Activated CD4-positive, alpha-beta T cell treated with anti-CD3 and anti-CD28 coated beads, Interleukin-2, amount 10 ng/mL, durations not matched to agents 7 days and 5 days (primary cell): ENCODE data around the gene MACROD2. TPM values are rescaled to one million over a fixed set of nuclear protein-coding genes. Genes with fewer than 3 reads are reported as not detected.
"Not testable (repeated sequence)": the region's sequence is repeated elsewhere in the genome, so short reads cannot be mapped to it uniquely, and the experiment has no call there.

Source experiments
- CTCF ChIA-PET: fragments of 350-600 bp; sonication (Branson Sonifier 250); formaldehyde crosslinking; loops from one replicate; lab custom pipeline; 2021; ENCODE audit warnings: antibody characterized with exemption; lab: Charles Lee
- POLR2A ChIA-PET: fragments of 350-600 bp; sonication (Branson Sonifier 250); formaldehyde crosslinking; loops from one replicate; lab custom pipeline; 2021; ENCODE audit warnings: antibody characterized with exemption; lab: Charles Lee
- DNase-seq: peaks from one replicate; pipeline ENCODE4 v3.0.0-alpha.2; 2020
- H3K27ac Mint-ChIP-seq: one replicate; pipeline ENCODE4 v1.8.0; 2021; ENCODE audit warnings: mild to moderate bottlenecking, moderate library complexity, mixed read lengths
- H3K27me3 Mint-ChIP-seq: one replicate; pipeline ENCODE4 v1.8.0; 2021; ENCODE audit warnings: mixed read lengths
- H3K36me3 Mint-ChIP-seq: one replicate; pipeline ENCODE4 v1.8.0; 2021; ENCODE audit warnings: low read depth, mixed read lengths
- H3K4me1 Mint-ChIP-seq: one replicate; pipeline ENCODE4 v1.8.0; 2021; ENCODE audit warnings: mixed read lengths
- H3K4me3 Mint-ChIP-seq: one replicate; pipeline ENCODE4 v1.8.0; 2021; ENCODE audit warnings: mild to moderate bottlenecking, moderate library complexity, mixed read lengths
- H3K9me3 Mint-ChIP-seq: one replicate; pipeline ENCODE4 v1.8.0; 2021; ENCODE audit warnings: mixed read lengths
- total RNA-seq, 2 experiments: library from RNA; stranded (reverse); gene quantifications; one replicate each; pipeline ENCODE4 v1.2.3, GENCODE V29; 2021

The MACROD2 gene
- total RNA-seq, 2 experiments from 2014 or later: not detected

DNA sequence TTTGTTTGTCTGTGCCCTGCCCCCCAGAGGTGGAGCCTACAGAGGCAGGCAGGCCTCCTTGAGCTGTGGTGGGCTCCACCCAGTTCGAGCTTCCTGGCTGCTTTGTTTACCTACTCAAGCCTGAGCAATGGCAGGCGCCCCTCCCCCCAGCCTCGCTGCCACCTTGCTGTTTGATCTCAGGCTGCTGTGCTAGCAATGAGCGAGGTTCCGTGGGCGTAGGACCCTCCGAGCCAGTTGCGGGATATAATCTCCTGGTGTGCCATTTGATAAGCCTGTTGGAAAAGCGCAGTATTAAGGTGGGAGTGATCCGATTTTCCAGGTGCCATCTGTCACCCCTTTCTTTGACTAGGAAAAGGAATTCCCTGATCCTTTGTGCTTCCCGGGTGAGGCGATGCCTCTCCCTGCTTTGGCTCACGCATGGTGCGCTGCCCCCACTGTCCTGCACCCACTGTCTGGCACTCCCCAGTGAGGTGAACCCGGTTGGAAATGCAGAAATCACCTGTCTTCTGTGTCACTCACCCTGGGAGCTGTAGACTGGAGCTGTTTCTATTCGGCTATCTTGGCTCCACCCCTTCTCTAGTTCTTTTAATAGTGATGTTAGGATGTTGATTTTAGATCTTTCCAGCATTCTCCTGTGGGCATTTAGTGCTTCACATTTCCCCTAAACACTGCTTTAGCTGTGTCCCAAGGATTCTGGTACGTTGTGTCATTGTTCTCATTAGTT is 471.9 kb downstream of the MACROD2 start:
- POLR2A ChIA-PET, H3K27me3 Mint-ChIP-seq, H3K36me3 Mint-ChIP-seq, H3K4me3 Mint-ChIP-seq, H3K9me3 Mint-ChIP-seq, CTCF ChIA-PET, DNase-seq, H3K4me1 Mint-ChIP-seq, H3K27ac Mint-ChIP-seq: not testable (repeated sequence)

DNA sequence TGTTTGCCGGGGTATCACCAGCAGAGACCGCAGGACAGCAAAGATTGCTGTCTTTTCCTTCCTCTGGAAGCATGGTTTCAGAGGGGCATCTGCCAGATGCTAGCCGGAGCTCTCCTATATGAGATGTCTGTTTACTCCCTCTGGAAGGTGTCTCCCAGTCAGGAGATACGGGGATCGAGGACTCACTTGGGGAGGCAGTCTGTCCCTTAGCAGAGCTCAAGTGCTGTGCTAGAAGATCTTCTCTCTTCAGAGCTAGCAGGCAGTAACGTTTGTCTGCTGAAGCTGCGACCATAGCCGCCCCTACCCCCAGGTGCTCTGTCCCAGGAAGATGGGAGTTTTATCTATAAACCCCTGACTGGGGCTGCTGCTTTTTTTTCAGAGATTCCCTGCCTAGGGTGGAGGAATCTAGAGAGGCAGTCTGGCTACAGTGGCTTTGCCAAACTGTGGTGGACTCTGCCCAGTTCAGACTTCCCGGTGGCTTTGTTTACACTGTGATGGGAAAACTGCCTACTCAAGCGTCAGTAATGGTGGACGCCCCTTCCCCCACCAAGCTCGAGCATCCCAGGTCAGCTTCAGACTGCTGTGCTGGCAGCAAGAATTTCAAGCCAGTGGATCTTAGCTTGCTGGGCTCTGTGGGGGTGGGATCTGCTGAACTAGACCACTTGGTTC is 475.0 kb downstream of the MACROD2 start:
- POLR2A ChIA-PET: no interaction called here
- no peak for DNase-seq
- Mint-ChIP-seq H3K4me1 (no peaks in the 10 kb centered on the region), H3K4me3 (no peak overlapping the region), H3K9me3 (peaks cover 4% of the 10 kb centered on the region), H3K36me3 (no peaks in the 10 kb centered on the region), H3K27me3 (no peaks in the 10 kb centered on the region), H3K27ac (no peak overlapping the region)
- CTCF ChIA-PET: no interaction called here

DNA sequence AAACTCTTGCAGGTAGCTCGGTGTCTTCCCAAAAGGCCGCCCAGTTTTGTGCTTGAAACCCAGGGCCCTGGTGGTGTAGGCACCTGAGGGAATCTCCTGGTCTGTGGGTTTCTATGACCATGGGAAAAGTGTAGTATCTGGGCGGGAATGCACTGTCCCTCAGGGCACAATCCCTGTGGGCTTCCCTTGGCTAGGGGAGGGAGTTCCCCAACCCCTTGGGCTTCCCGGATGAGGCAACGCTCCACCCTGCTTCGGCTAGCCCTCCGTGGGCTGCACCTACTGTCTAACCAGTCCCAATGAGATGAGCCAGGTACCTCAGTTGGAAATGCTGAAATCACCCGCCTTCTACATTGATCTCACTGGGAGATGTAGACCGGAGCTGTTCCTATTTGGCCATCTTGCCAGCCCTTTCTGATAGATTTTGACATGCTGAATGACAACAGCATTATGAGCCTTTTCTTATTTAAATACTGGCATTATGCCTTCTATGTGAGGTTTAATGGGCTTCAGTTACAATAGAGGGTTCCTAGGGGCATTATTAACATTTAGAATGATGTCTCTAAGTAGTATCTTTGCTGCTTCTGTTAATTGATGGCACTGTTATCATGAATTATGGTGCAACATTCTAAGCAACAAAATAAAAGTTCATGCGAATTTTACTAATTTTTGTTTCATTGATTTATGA is 475.8 kb downstream of the MACROD2 start:
- no peak for DNase-seq

DNA sequence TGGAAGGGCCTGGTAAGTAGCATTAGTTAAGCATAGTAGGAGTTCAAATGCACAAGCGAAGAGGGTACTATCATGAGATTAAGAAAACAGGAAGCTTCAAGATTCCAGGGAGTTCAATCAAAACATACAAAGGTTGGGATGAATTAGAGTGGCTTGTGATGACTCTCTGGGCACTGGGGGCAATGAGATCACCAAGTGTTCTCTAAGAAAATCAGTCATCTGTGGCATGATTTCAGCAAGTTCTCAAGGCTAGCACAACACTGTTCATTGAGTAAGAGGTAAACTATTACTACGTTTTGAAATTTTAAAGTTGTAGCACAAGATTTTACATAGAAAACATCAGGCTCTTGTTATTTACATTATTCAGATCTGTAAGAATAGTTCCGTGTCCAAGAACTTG is 481.8 kb downstream of the MACROD2 start:
- no peak overlapping the region for H3K27ac Mint-ChIP-seq
- no peaks in the 10 kb centered on the region for H3K27me3 Mint-ChIP-seq
- H3K36me3 Mint-ChIP-seq: no peaks in the 10 kb centered on the region
- H3K4me3 Mint-ChIP-seq: no peak overlapping the region
- H3K9me3 Mint-ChIP-seq: no peaks in the 10 kb centered on the region
- CTCF ChIA-PET: no interaction called here
- POLR2A ChIA-PET: no interaction called here
- no peak for DNase-seq
- H3K4me1 Mint-ChIP-seq: no peaks in the 10 kb centered on the region

More for the DNA sequence above, 475.8 kb downstream of the MACROD2 start:
- CTCF ChIA-PET: no interaction called here
- Mint-ChIP-seq H3K27me3 (no peaks in the 10 kb centered on the region), H3K4me1 (no peaks in the 10 kb centered on the region), H3K4me3 (no peak overlapping the region), H3K36me3 (no peaks in the 10 kb centered on the region), H3K27ac (no peak overlapping the region), H3K9me3 (peaks cover 4% of the 10 kb centered on the region)
- POLR2A ChIA-PET: no interaction called here

DNA sequence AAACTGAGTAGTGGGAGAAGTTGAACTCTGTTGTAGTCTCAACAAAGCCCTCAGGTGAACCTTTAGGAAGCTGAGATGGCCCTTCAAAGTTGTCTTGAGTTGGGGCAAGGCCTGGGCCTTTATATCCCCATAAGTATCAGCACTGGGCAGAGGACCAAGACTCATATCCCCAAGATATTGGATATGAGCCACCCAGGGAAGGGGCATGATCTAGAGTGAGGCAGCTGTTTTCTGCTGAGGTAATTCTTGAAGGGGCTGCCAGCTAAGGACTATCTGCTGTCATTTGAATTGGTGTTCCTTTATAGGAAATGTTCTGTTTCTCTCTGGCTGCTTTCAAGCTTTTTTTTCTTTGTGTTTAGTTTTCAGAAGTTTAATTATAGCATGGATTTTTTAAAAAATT is 482.8 kb downstream of the MACROD2 start:
- CTCF ChIA-PET: no interaction called here
- DNase-seq: no peak
- Mint-ChIP-seq H3K4me3 (no peak overlapping the region), H3K4me1 (no peaks in the 10 kb centered on the region), H3K27ac (no peak overlapping the region), H3K9me3 (no peaks in the 10 kb centered on the region), H3K36me3 (no peaks in the 10 kb centered on the region), H3K27me3 (no peaks in the 10 kb centered on the region)
- POLR2A ChIA-PET: no interaction called here

DNA sequence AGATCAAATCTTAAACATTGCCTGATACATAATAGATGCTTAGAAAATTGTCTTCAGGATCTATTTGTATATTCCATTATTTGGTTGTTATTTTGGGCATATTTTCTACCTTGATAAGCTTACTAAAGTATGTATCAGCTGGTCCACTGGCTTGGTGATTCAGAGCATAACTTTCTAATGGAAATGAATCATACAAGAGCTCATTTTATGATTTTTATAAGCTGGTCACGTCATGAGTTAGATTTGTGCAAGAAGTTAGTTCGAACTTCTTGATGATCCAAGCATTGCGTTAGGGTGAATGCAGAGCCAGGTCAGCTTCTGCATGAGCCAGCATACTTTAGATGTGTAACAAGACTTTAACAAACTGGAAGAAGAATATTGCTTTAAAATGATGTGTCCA is 486.5 kb downstream of the MACROD2 start:
- H3K27ac Mint-ChIP-seq: no peak overlapping the region
- H3K27me3 Mint-ChIP-seq: no peaks in the 10 kb centered on the region
- H3K9me3 Mint-ChIP-seq: peaks cover 5% of the 10 kb centered on the region
- H3K4me3 Mint-ChIP-seq: no peak overlapping the region
- POLR2A ChIA-PET: no interaction called here
- CTCF ChIA-PET: no interaction called here
- no peak for DNase-seq
- no peaks in the 10 kb centered on the region for H3K4me1 Mint-ChIP-seq
- no peaks in the 10 kb centered on the region for H3K36me3 Mint-ChIP-seq

DNA sequence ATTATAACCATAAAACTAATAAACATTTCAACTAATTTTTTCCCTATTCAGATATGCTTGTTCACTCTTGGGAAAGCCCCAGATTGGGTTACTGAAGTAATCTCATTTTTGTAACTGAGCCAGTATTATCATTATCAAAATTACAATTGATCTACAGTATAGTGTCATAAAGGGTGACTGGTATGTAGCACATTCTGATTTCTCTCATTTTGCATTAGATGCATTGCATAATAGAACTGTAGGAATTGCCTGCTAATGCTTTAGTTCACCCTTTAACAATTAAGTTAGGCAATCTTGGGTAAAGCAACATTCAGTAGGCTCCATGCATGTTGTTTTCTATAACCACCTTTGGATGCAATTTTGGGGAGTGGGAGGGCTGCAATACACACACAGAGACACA is 492.9 kb downstream of the MACROD2 start:
- Mint-ChIP-seq H3K4me1 (no peaks in the 10 kb centered on the region), H3K9me3 (peaks cover 5% of the 10 kb centered on the region), H3K27me3 (no peaks in the 10 kb centered on the region), H3K36me3 (no peaks in the 10 kb centered on the region), H3K4me3 (no peak overlapping the region), H3K27ac (no peak overlapping the region)
- DNase-seq: no peak
- ChIA-PET CTCF (no interaction called here), POLR2A (no interaction called here)

DNA sequence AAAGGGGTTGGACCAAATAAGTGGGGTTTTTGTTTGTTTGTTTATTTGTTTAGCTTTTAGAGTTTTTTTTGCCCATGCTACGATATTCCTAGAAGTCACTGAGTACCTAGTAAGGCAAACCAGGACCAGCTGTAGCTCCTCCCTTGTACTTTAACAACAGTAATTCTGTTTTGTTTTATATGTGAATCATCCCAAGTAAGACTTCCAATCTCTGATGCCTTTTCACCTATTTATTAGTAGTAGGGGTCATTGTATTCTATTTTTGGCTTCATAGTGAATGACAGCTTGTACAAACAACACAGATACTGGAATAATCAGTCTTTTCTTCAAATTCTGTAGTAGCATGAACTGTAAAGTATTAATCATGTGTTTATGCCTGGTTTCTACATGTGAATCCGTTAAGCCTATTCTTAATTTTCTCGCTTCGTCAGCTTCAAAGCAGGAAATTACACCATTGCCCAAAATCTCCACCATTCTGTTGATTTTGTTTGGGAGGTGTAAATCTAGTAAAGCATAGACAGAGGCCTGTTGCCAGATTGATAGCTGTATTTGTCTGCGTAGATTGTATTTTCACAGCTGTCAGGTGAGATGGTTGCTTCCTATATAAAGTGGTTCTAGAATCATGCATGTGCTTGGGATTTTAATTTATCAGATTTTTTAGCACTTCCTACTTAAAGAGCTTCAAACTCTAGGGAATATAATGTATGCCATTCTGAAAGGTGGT is 493.6 kb downstream of the MACROD2 start:
- POLR2A ChIA-PET: no interaction called here
- Mint-ChIP-seq H3K9me3 (peaks cover 5% of the 10 kb centered on the region), H3K36me3 (no peaks in the 10 kb centered on the region), H3K27ac (no peak overlapping the region), H3K4me1 (no peaks in the 10 kb centered on the region), H3K27me3 (no peaks in the 10 kb centered on the region), H3K4me3 (no peak overlapping the region)
- CTCF ChIA-PET: no interaction called here
- DNase-seq: no peak

DNA sequence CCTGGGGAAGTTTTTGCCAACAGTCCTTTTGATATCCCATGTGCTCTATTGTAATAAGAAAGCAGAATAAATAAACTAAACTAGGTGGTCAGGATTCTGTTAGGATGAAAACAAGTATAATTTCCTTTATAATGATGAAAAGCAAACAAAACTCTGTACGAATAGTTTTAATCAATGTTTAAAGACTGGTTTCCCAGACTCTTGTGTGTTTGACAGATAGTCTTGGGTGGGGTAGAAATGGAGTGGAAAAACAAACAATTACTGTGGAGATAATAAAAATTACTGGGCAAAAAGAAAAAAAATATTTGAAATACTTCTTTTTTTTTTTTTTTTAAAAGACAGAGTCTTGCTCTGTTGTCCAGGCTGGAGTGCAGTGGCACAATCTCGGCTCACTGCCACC is 494.2 kb downstream of the MACROD2 start:
- ChIA-PET CTCF (no interaction called here), POLR2A (no interaction called here)
- peaks cover 5% of the 10 kb centered on the region for H3K9me3 Mint-ChIP-seq
- no peak for DNase-seq
- no peaks in the 10 kb centered on the region for H3K27me3 Mint-ChIP-seq
- H3K36me3 Mint-ChIP-seq: no peaks in the 10 kb centered on the region
- H3K4me1 Mint-ChIP-seq: no peaks in the 10 kb centered on the region
- H3K4me3 Mint-ChIP-seq: no peak overlapping the region
- no peak overlapping the region for H3K27ac Mint-ChIP-seq

DNA sequence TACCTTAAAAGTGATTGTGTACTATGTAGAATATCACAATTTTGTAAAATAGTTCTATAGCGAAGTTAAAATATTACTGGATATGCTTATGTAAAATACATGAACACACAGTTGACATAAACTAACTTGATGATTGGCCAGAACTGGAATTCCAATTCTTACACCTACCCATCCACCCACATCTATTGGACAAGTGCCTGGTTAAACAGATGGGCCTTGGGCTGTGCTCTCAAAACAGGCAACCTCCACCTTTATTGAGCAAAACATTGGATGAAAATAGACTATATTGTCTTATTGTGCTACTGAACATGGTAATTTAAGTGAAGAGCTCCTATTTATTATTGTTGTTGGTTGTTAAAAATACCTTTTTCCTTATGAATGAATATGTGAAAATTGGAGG is 496.1 kb downstream of the MACROD2 start:
- no peaks in the 10 kb centered on the region for H3K36me3 Mint-ChIP-seq
- H3K4me1 Mint-ChIP-seq: no peaks in the 10 kb centered on the region
- POLR2A ChIA-PET: no interaction called here
- H3K27ac Mint-ChIP-seq: no peak overlapping the region
- H3K27me3 Mint-ChIP-seq: no peaks in the 10 kb centered on the region
- H3K4me3 Mint-ChIP-seq: no peak overlapping the region
- no peaks in the 10 kb centered on the region for H3K9me3 Mint-ChIP-seq
- CTCF ChIA-PET: no interaction called here
- DNase-seq: no peak

DNA sequence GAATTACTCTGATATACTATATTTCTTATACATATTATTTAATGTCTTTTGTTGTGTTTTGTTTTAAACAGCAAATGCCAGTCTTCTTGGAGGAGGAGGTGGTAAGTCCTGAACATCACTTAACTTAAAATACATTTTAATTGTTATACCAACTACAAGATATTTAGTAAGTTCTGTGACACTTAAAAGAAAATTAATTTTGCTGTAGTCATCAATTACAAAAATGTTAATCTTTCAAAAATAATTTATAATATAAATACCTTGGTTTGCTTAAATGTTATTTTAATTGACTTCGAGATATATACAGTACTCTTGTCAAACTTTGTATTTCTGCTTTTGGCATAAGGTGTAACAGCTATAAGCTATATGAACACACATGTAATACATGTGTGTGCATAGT is 498.1 kb downstream of the MACROD2 start:
- Mint-ChIP-seq H3K4me1 (no peaks in the 10 kb centered on the region), H3K27me3 (no peaks in the 10 kb centered on the region), H3K27ac (no peak overlapping the region), H3K9me3 (peaks cover 2% of the 10 kb centered on the region), H3K4me3 (no peak overlapping the region), H3K36me3 (no peaks in the 10 kb centered on the region)
- DNase-seq: no peak
- ChIA-PET CTCF (no interaction called here), POLR2A (no interaction called here)

DNA sequence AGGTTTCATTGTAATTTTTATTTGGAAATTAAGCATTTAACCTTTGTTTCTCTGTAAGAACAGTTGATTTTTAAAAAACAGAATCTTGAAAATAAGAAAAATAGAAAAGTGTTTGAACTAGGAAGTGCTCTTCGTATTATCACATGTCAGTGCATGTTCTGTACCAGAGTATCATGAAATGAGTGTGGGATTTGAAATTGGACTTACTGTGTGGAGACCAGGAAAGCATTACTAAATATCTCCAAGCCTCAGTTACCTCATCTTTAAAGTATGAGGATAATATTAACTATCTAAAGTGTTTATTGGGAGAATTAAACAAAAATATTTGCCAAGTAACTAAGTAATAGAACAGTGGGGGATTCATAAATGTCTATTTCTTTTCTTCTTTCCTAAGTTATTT is 499.0 kb downstream of the MACROD2 start:
- Mint-ChIP-seq H3K4me1 (no peaks in the 10 kb centered on the region), H3K4me3 (no peak overlapping the region), H3K36me3 (no peaks in the 10 kb centered on the region), H3K27ac (no peak overlapping the region), H3K27me3 (no peaks in the 10 kb centered on the region), H3K9me3 (peaks cover 2% of the 10 kb centered on the region)
- no peak for DNase-seq
- ChIA-PET CTCF (no interaction called here), POLR2A (no interaction called here)

DNA sequence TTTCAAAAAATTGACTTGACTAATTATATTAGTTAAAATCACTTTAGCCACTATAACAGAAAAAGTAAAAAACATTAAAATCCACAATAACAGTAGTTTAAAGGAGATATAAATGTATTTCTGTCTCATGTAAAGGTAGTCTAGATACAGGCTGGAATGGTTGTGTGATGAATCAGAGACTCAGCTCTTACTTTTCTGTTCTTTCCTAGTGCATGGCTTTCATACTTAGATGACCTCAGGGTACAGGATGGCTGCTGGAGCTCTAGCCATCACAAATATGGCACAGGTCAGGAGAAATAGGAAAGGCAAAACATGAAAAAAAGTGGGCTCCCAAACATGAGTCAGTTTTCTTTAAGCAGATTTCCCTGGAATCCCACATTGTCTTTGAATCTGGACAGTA is 499.8 kb downstream of the MACROD2 start:
- Mint-ChIP-seq H3K36me3 (no peaks in the 10 kb centered on the region), H3K4me1 (no peaks in the 10 kb centered on the region), H3K9me3 (peaks cover 2% of the 10 kb centered on the region), H3K4me3 (no peak overlapping the region), H3K27me3 (no peaks in the 10 kb centered on the region), H3K27ac (no peak overlapping the region)
- ChIA-PET POLR2A (no interaction called here), CTCF (no interaction called here)
- DNase-seq: no peak
